ENCODE results near the gene PACRG.

GRCh38 chr6:162963861-162964260 is 236.1 kb downstream of the PACRG start:
- TF ChIP-seq CTCF (IDR thresholded peaks at IDR 0.05) (no peak), REST (IDR thresholded peaks at IDR 0.05; ENCODE audit: insufficient read depth in 1 of 2, low read depth in 2 of 2, low read length in 1 of 2) (no peak), SIN3A (IDR thresholded peaks at IDR 0.05; ENCODE audit: borderline replicate concordance, insufficient read depth, low read depth, low read length) (no peak), TCF7L2 (IDR thresholded peaks at IDR 0.05; ENCODE audit: low read depth, low read length) (no peak)
